GM18498 (cell line): ENCODE measurements around the gene SLC6A18.
"Not testable (repeated sequence)": the region's sequence is repeated elsewhere in the genome, so short reads cannot be mapped to it uniquely, and the experiment has no call there.

ENCODE experiments used
- ATAC-seq: cut with Tn5 transposase; IDR thresholded peaks from one replicate; pipeline ENCODE4 v1.9.1; 2021; ENCODE audit warnings: mild to moderate bottlenecking, moderate library complexity; ENCODE audit not compliant: unreplicated experiment

The SLC6A18 gene

DNA sequence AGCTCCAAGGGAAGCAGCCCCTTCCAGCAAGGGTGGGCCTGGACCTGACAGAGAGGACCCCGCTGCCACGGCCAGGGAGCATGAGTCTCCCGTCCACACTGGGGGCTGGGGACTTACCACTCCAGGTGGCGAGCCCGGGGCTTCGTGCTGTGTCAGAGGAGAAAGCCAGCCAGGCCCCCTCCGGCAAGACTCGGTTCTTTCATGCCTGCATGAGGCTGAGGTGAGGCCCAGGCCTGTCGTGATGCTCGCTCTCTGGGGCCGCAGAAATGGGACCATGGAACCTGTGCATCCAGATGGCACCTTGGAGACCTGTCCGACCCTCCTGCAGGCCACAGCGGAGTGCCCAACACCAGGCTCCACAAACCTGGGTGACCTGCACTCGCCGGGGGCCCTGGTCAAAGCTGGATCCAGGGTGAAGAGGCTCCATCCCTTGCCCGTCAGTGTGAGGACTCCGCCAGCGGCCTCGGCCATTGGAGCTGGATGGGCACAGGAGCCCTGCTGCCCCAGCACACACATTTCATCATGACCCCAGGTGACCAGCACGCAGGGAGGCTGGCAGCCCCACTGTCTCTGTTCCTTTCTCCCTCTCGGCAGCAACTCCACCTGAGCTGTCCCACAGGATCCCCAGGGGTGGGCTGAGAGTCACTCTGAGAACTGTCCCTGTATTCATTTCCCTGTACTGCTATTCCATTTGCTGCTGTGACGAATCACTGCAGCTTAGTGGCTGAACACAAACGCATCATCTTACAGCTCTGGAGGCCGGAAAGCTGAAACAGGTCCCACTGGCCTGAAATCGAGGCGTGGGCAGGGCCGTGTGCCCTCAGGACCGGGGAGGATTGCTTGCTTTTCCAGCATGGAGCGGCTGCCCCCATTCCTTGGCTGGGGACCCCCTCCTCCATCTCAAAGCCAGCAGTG is 24.4 kb downstream of the SLC6A18 start:
- ATAC-seq = no peak

- no peak for ATAC-seq
Measured at GRCh38 chr5:1251678-1252580, 26.7 kb downstream of the SLC6A18 start.

- ATAC-seq = no peak
Measured at GRCh38 chr5:1252681-1253080, 27.5 kb downstream of the SLC6A18 start.

DNA sequence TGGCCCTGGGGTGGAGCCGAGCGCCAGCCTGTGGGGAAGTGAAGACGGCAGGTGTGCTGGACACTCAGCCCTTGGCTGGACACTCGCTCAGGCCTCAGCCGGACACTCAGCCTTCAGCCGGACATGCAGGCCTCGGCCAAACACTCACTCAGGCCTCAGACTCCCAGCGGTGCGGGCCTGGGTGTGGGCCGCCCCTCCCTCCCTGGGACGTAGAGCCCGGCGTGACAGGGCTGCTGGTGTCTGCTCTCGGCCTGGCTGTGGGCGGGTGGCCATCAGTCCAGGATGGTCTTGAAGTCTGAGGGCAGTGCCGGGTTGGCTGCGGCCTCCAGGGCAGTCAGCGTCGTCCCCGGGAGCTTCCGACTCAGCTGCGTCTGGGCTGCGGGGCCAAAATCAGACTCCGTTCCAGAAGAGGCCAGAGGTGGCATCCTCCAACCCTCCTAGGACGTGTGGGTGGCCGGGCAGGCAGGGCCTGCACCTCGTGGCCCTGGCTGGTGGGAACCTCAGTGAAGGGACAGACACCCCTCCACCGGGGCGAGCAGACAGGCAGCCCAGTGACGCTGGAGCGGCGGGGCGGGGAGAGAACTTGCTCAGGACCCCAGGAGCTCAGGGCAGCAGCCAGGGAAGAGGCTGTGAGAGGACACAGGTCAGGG is 28.4 kb downstream of the SLC6A18 start:
- no peak for ATAC-seq

- ATAC-seq = no peak
Measured at GRCh38 chr5:1254196-1254595, 29.0 kb downstream of the SLC6A18 start.

GRCh38 chr5:1255081-1255561 is 29.9 kb downstream of the SLC6A18 start:
- ATAC-seq = no peak

DNA sequence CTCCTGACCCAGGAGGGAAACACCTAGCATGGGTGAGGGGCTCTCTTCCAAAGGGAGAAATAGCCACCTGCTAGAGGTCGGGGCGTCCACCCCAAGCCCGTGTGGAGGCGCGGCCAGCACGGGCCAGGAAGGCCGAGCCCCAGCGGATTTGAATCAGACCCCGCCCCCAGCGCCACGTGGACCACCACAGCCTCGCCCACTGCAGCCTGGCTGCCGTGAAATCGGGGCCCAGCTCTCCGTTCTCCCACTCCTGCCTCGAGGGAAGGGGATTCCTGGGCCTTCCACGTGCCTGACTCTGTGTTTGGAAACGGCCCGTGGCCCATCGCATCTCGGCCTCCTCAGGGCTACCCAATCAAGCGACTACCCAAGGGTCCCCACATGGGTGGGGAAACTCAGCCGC is 31.6 kb downstream of the SLC6A18 start:
- ATAC-seq = no peak

GRCh38 chr5:1257363-1257762 is 32.2 kb downstream of the SLC6A18 start:
- no peak for ATAC-seq

DNA sequence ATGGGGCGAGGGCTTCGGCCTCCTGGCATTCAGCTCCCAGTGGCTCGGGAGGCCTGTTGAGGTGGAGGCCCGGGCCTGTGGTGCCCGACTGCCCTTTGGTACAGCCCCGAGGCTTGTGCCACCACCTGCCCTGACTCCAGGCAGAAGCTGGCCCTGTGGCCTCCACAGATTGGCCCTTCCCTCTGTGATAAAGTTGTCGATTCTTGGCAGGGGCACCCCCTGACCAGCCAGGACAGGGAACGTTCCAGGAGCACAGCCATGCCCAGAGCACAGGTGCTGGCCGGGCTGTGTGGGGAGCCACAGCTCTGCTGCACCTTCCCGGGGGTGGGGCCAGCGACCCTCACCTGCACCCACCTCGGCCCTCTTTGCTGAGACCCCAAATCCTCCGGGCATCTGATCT is 32.7 kb downstream of the SLC6A18 start:
- no peak for ATAC-seq

- no peak for ATAC-seq
Measured at GRCh38 chr5:1259806-1260480, 34.8 kb downstream of the SLC6A18 start.

DNA sequence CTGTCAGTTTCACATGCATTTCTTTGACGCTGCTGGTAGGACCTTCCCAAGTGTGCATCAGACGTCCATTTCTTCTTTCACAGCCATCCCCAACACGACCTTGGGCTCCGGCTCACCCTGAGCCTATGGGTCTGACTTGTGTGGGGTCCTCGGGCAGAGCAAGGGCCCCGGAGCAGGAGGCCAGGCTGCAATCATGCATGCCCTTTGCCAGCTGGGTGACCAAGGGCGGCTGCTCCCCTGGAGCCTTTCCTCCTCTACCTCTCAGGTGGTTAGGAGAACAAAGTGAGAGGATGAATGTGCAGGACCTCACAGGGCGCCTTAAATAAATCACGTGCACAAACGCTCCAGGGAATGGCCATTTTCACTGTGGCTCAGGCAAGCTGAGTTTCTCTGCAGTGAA is 36.5 kb downstream of the SLC6A18 start:
- ATAC-seq = no peak

DNA sequence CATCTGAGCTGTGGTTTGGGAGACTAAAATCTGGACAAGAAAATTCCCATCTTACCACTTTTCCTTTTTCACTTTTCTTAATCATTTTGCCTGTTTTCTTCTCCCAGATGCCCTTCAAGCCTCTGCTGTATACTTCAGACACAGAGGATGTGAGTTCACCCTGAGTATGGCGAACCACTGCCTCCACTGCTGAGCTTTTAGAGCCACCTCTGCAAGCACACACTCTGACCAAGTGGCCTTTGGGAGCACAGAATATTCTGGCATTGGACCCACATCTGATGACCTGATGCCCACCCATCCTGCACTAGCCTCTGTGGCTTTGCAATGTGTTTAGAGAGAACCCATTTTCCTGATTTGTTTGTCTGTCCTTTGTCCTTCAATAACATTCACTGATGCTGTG is 37.2 kb downstream of the SLC6A18 start:
- ATAC-seq = no peak

- ATAC-seq = no peak
Measured at GRCh38 chr5:1264211-1264610, 39.0 kb downstream of the SLC6A18 start.

- ATAC-seq = no peak
Measured at GRCh38 chr5:1265026-1265425, 39.8 kb downstream of the SLC6A18 start.

DNA sequence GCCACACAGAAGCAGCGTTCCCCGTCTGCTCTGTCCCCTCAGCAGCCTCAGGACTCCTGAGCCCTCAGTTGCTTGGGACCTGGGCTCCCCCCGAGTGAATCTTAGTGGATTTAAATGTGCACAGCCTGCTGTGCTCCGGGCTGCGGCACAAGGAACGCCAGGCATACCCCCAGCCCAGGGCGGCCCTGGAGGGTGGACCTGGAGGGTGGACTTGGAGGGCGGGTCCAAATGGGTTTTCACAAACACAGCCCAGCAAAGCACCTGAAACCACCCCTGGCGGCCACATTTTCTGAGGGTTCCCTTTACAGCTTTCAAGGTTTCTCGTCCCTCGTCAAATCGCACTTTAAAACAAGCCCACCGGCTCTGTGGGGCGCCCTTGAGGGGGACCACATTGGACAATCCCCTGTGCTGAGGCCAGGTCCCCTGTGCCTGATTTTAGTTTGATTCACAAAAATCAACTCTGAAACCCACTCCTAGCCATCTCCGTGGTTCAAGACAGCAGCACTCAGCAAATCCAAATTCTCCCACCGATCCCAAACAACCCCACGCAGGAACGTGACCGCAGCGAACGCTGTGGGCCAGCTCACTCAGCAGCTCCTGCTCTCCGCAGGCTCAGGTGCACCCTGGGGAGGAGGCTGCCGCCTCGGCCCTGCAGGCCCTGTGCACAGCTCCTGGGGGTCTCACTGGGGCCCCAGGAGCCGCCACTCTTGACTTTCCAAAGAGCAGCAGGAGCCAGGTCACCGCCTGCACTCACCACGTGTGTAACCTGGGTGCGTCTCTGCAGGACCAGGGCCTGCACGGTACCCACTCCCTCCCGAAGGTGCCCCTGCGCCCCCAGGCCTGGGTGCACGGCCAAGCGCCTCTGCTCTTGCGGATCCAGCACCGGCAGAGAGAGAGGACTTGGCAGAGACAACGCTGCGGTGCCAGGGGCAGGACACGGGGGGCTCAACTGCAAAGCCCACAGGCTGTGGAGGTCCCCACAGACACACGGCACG is 40.6 kb downstream of the SLC6A18 start:
- no peak for ATAC-seq

- no peak for ATAC-seq
Measured at GRCh38 chr5:1266791-1267190, 41.6 kb downstream of the SLC6A18 start.

GRCh38 chr5:1267464-1267863 is 42.3 kb downstream of the SLC6A18 start:
- not testable (repeated sequence) for ATAC-seq

DNA sequence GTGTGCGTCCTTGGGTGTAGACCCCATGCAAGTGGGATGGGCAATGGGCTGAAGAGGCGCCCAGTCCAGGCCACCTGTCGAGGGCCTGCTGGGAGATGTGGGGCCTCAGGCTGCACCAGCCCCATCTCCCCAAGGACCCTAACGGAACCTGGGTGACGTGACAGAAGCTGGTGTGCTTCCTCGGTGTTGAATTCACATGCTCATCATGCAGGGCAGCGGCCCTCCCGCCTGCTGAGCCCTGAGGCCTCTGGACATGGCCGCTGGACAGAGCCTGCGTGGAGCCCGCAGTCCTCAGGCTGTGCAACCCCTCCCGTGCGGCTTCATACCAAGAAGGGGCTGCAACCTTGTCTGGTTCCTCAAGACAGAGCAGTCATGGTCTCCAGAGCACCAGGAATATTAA is 42.9 kb downstream of the SLC6A18 start:
- ATAC-seq = no peak

- no peak for ATAC-seq
Measured at GRCh38 chr5:1268666-1269065, 43.5 kb downstream of the SLC6A18 start.
